Measurements from ENCODE around the gene MAN2A2.

MAN2A2 gene

DNA sequence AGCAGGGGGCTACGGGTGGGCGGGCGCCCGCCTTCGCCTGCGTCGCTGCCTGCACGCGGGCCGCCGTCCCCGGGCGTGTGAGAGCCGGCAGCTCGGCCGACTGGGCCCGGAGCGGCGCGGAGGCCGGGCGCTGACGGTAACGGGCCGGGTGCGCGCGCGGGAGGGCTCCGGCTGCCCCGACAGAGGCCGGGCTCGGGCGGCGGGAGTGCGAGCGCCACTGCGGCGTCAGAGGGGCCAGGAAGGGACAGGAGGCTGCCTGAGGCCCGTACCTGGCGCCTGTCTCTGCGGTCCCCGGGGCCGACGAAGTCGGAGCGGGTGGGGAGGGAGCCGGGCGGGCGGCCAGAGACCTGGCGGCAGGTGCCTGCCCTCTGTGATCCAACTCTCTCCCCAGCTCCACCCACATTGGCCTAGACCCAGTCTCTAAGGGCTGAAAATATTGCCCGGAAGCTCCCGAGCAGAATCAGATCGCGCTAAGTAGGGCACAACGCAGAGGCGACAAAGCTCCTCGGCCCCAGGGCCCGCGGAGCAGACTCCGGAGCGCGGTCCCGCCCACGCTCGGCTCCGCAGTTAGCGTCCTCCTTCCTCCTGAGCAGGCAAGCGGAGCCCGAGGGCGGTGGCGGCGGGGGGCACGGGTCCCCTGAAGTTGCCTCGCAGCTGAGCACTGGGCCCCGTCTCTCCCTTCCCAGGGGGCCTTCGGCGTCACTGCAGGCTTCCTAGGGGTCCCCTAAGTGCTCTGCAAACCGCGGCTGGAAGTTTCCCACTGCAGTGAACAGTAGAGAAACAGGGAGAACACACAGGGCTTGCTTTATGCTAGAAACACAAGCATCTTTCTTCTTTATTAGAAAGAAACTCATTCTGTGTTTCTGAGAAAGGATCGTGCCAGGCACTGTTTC lies at the start of gene MAN2A2:
TSS of gene MAN2A2 (plus strand) at position 463 of the 893 bp plus-strand sequence. CDS start 906 bp downstream, outside the sequence.
- ChIA-PET POLR2A (interaction anchor here (0.8 to 7.5 kb wide), 12 partner anchors 10 to 186 kb away, joined by 3 to 142 read pairs (median 4); partner anchors contain the start of genes BLM, HDDC3, RCCD1 and UNC45A), CTCF (interaction anchor here (0.6 to 5.5 kb wide), 4 partner anchors 17 to 494 kb away, joined by 3 to 57 read pairs (median 6); partner anchors contain the start of genes HDDC3 and UNC45A)
- TF ChIP-seq NFRKB (IDR thresholded peaks at IDR 0.05), result no peak
- TF ChIP-seq ZNF384 (IDR thresholded peaks at IDR 0.05), result no peak
- TF ChIP-seq SUZ12 (IDR thresholded peaks at IDR 0.05), result no peak
- no peak for TF ChIP-seq ELF4 (IDR thresholded peaks at IDR 0.05)
- 0 out of 2 replicates have a peak, but pooled peaks have one; percentile 13 for TF ChIP-seq L3MBTL2 (conservative IDR thresholded peaks at IDR 0.05)
- TF ChIP-seq FOXK2 (IDR thresholded peaks at IDR 0.05), result no peak
- no peak for TF ChIP-seq PKNOX1 (IDR thresholded peaks at IDR 0.05)
- no peak for TF ChIP-seq SP1 (IDR thresholded peaks at IDR 0.05)
- no peak for TF ChIP-seq CTBP1 (IDR thresholded peaks at IDR 0.05; ENCODE audit: borderline replicate concordance)
- TF ChIP-seq ARNT (IDR thresholded peaks at IDR 0.05), result no peak
- TF ChIP-seq HDGF (IDR thresholded peaks at IDR 0.05; ENCODE audit: borderline replicate concordance), result peak; percentile 71; the same call in 1 of the 2 replicates
- no peak for TF ChIP-seq FOXA1 (IDR thresholded peaks at IDR 0.05)
- no peak for TF ChIP-seq LEF1 (IDR thresholded peaks at IDR 0.05; ENCODE audit: borderline replicate concordance)
- DNase-seq (ENCODE audit: extremely low spot score), result peak; percentile 75

GRCh38 chr15:90855139-90855538 lies 48.0 kb upstream of the MAN2A2 start:
- CTCF ChIA-PET, result no interaction called here

DNA sequence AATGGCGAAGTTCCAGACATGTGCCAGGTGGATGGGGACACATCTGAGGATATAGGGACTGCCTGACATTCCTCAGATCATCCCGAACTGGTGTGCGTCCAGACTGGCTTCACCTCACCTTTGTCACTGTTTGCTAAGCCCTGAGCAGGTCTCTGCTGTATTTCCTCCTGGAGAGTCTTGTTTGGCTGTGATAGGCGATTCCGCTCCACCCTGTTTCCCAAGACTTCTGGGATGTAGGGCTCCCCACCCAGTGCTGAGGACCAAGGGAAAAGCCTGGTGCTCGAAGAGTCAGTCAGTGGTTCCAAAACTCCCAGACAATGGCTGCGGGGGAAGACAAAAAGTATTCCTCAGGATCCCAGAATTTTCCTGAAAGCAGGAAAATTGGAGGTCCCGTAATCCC lies 45.8 kb upstream of the MAN2A2 start:
- no peak for DNase-seq (ENCODE audit: extremely low spot score)
- ChIA-PET CTCF (no interaction called here), POLR2A (no interaction called here)
- no peak for TF ChIP-seq FOXA1 (IDR thresholded peaks at IDR 0.05)
- TF ChIP-seq SUZ12 (IDR thresholded peaks at IDR 0.05), result no peak
- TF ChIP-seq CTBP1 (IDR thresholded peaks at IDR 0.05; ENCODE audit: borderline replicate concordance), result no peak
- TF ChIP-seq ZNF384 (IDR thresholded peaks at IDR 0.05), result no peak
- TF ChIP-seq FOXM1 (IDR thresholded peaks at IDR 0.05; ENCODE audit: borderline replicate concordance), result no peak
- TF ChIP-seq ELF4 (IDR thresholded peaks at IDR 0.05), result no peak
- no peak for TF ChIP-seq SP1 (IDR thresholded peaks at IDR 0.05)
- no peak for TF ChIP-seq NFRKB (IDR thresholded peaks at IDR 0.05)

More at GRCh38 chr15:90855139-90855538, 48.0 kb upstream of the MAN2A2 start:
- POLR2A ChIA-PET, result no interaction called here
- TF ChIP-seq ARNT (IDR thresholded peaks at IDR 0.05) (no peak), HDGF (IDR thresholded peaks at IDR 0.05; ENCODE audit: borderline replicate concordance) (no peak), FOXK2 (IDR thresholded peaks at IDR 0.05) (no peak), ZNF384 (IDR thresholded peaks at IDR 0.05) (no peak), LEF1 (IDR thresholded peaks at IDR 0.05; ENCODE audit: borderline replicate concordance) (no peak), FOXA1 (IDR thresholded peaks at IDR 0.05) (no peak)
- no peak for DNase-seq (ENCODE audit: extremely low spot score)

GRCh38 chr15:90857883-90858443 lies 45.1 kb upstream of the MAN2A2 start:
- TF ChIP-seq L3MBTL2 (conservative IDR thresholded peaks at IDR 0.05) (no peak), PKNOX1 (IDR thresholded peaks at IDR 0.05) (no peak), CTBP1 (IDR thresholded peaks at IDR 0.05; ENCODE audit: borderline replicate concordance) (no peak)
- no peak for DNase-seq (ENCODE audit: extremely low spot score)
- ChIA-PET POLR2A (no interaction called here), CTCF (no interaction called here)

GRCh38 chr15:90859234-90860131 lies 43.6 kb upstream of the MAN2A2 start:
- no peak for DNase-seq (ENCODE audit: extremely low spot score)
- TF ChIP-seq BHLHE40 (IDR thresholded peaks at IDR 0.05; ENCODE audit: borderline replicate concordance), result no peak
- TF ChIP-seq ZNF384 (IDR thresholded peaks at IDR 0.05), result no peak
- TF ChIP-seq ARNT (IDR thresholded peaks at IDR 0.05), result no peak
- TF ChIP-seq SP1 (IDR thresholded peaks at IDR 0.05), result no peak
- ChIA-PET CTCF (interaction anchor here (1.2 kb wide), 1 partner anchor 74 kb away, joined by 7 read pairs; no protein-coding TSS in a partner anchor), POLR2A (interaction anchor here (0.9 to 1.2 kb wide), 4 partner anchors 9 to 142 kb away, joined by 3 to 4 read pairs (median 3); partner anchors contain the start of genes BLM and FURIN)

DNA sequence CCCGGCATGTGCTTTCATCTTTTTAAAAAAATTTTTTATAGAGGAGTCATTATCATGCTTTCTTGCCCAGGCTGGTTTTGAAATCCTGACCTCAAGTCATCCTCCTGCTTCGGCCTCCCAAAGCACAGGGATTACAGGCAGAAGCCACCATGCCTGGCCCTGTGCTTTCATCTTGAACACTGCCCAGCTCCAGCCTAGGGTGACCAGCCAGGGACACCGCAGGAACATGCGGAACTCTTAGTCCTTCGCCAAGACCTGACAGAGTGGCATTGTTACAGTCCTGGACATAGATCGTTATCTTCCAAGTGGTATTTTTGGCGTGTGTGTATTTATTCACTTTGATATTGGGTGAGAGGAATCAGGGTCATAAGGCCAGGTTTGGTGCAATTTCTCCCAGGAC lies 42.7 kb upstream of the MAN2A2 start:
- ChIA-PET POLR2A (interaction anchor here (1.0 to 1.2 kb wide), 3 partner anchors 10 to 143 kb away, joined by 3 to 4 read pairs (median 3); partner anchors contain the start of gene BLM), CTCF (interaction anchor here (1.2 kb wide), 1 partner anchor 73 kb away, joined by 7 read pairs; no protein-coding TSS in a partner anchor)
- DNase-seq (ENCODE audit: extremely low spot score), result no peak
- no peak for TF ChIP-seq TARDBP (IDR thresholded peaks at IDR 0.05)
- TF ChIP-seq SP1 (IDR thresholded peaks at IDR 0.05), result no peak
- TF ChIP-seq PKNOX1 (IDR thresholded peaks at IDR 0.05), result no peak
- TF ChIP-seq FOXK2 (IDR thresholded peaks at IDR 0.05), result no peak
- TF ChIP-seq ARNT (IDR thresholded peaks at IDR 0.05), result no peak
- no peak for TF ChIP-seq FOXM1 (IDR thresholded peaks at IDR 0.05; ENCODE audit: borderline replicate concordance)
- TF ChIP-seq CTBP1 (IDR thresholded peaks at IDR 0.05; ENCODE audit: borderline replicate concordance), result no peak
- no peak for TF ChIP-seq SUZ12 (IDR thresholded peaks at IDR 0.05)
- no peak for TF ChIP-seq ZNF384 (IDR thresholded peaks at IDR 0.05)
- no peak for TF ChIP-seq HDGF (IDR thresholded peaks at IDR 0.05; ENCODE audit: borderline replicate concordance)
- TF ChIP-seq ELF4 (IDR thresholded peaks at IDR 0.05), result no peak
- no peak for TF ChIP-seq BHLHE40 (IDR thresholded peaks at IDR 0.05; ENCODE audit: borderline replicate concordance)
- TF ChIP-seq L3MBTL2 (conservative IDR thresholded peaks at IDR 0.05), result no peak
- TF ChIP-seq FOXA1 (IDR thresholded peaks at IDR 0.05), result no peak
- TF ChIP-seq LEF1 (IDR thresholded peaks at IDR 0.05; ENCODE audit: borderline replicate concordance), result no peak
- no peak for TF ChIP-seq NFRKB (IDR thresholded peaks at IDR 0.05)

Measured in HEK293T (cell line).